Right lobe of liver (tissue), 6 donors: ENCODE results near the gene CDC23. TPM values are rescaled to one million over a fixed set of nuclear protein-coding genes. Genes with fewer than 3 reads are reported as not detected.

ENCODE experiments used
- ATAC-seq, 4 donors: fragments of 200-7000 bp; cut with Tn5 transposase; one replicate each; pipeline ENCODE4 v1.9.1; 2020; ENCODE audit warnings: mild to moderate bottlenecking in 4 of 4, moderate library complexity in 4 of 4
- DNase-seq, 3 donors: peaks; one replicate each; pipeline ENCODE4 v3.0.0-alpha.2; 2020
- H3K27ac ChIP-seq, 3 donors: fragments of 200-600 bp; one replicate each; pipeline ENCODE4 v1.8.0; 2022
- H3K27me3 ChIP-seq, 2 donors: fragments of 200-600 bp; one replicate each; pipeline ENCODE4 v1.8.0; 2022
- H3K36me3 ChIP-seq, 4 donors: fragments of 200-600 bp; sonication (generic) in 1 of 4; one replicate each; pipeline versions ENCODE4 v1.5.1 to v1.8.0; 2017 to 2022; ENCODE audit warnings: control low read depth in 1 of 4
- H3K4me1 ChIP-seq, 4 donors: fragments of 200-600 bp; sonication (generic) in 1 of 4; one replicate each; pipeline versions ENCODE4 v1.5.1 to v1.8.0; 2017 to 2022; ENCODE audit warnings: control low read depth in 1 of 4
- H3K4me3 ChIP-seq, 3 donors: fragments of 200-600 bp; one replicate each; pipeline ENCODE4 v1.8.0; 2022
- H3K9me3 ChIP-seq, 4 donors: fragments of 200-600 bp; sonication (generic) in 1 of 4; one replicate each; pipeline versions ENCODE4 v1.5.1 to v1.8.0; 2017 to 2022; ENCODE audit warnings: control low read depth in 1 of 4
- CTCF ChIP-seq, 4 donors: fragments of 200-600 bp in 3 of 4; fragments of 450-650 bp in 1 of 4; IDR thresholded peaks; one replicate each; pipeline versions ENCODE4 v1.5.1 to v1.8.0; 2016 to 2022; ENCODE audit warnings: antibody characterized with exemption in 4 of 4, mild to moderate bottlenecking in 2 of 4
- POLR2A ChIP-seq: fragments of 450-650 bp; IDR thresholded peaks from one replicate; pipeline ENCODE4 v1.6.1; 2017; ENCODE audit warnings: antibody characterized with exemption, mild to moderate bottlenecking
- WGBS: methylation state at CpG from one replicate; pipeline ENCODE4 v1.1.6; 2018; ENCODE audit warnings: low coverage, low lambda C conversion rate; ENCODE audit not compliant: insufficient coverage; ENCODE audit errors: missing lambda C conversion rate; 5-methylcytosine and 5-hydroxymethylcytosine counted together
- intact Hi-C, 2 donors: fragments of 100-400 bp; cut with DNase I; formaldehyde crosslinking; loops; one replicate each; pipeline versions ENCODE4 v1.11.2 to v1.14.1; 2022
- total RNA-seq, 6 experiments: library from RNA; depleted of rRNA in 2 of 6; stranded (reverse); fragments of >200 nt in 2 of 6; fragmentation: NEBNext Ultra II Directional in 3 of 6; extraction: Animal tissue kit (Norgen Biotek cat#: 25700) in 3 of 6; gene quantifications; one replicate each; pipeline versions ENCODE4 v1.1.0 to v1.2.4, GENCODE V29; 2016 to 2023
- donor health status: DM: no; HTN: yes; CAD: no.
- donor health status: DM: no; HTN: no; CAD: no.
- donor health status: DM: no; HTN: no; CAD: no.
- donor health status: DM: no; HTN: yes; CAD: no.
- donor health status: DM: no; HTN: yes; CAD: no.

The CDC23 gene
- total RNA-seq, 6 experiments from 2014 or later = 11.9 to 16.2 (median 15.2) TPM

DNA sequence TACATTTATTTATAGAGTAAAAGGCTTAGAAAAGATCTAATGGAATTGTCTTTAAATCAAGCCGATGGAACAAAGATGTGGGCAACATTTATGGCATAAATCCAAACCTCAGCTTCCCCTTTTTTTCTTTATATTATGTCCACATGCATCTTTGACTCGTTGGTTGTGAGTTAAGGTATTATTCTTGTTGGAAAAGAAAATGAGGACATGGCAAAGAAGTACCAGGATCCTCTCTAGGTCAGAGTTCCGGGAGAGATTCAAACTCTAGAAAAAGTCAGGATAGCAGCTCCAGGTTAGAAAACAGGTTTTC, 73.4 kb downstream of the CDC23 start:
- no peak for TF ChIP-seq CTCF (IDR thresholded peaks at IDR 0.05)
- TF ChIP-seq POLR2A = no peak

GRCh38 chr5:138138949-138139780, 74.0 kb downstream of the CDC23 start, which contains the start of gene NME5:
NME5 (minus strand) TSS chr5:138139428; CDS start chr5:138138780, 648 bp downstream.
- intact Hi-C loops = no loop called here
- no peak within 1 kb of the TSS for H3K27ac ChIP-seq
- DNase-seq (peak; percentile 23 to 71 (median 67)), ATAC-seq (peak; percentile 45 to 85 (median 65))
- 8% methylated on average over 12 of the region's 31 CpGs for WGBS
- TF ChIP-seq CTCF (IDR thresholded peaks at IDR 0.05) (no peak), POLR2A (no peak)
- no peaks in the 10 kb centered on the region for H3K9me3 ChIP-seq
- H3K36me3 ChIP-seq = no peaks in the 10 kb centered on the region
- no peaks in the 10 kb centered on the region for H3K4me1 ChIP-seq
- peak within 1 kb of the TSS in 1 of 3 donors; percentile 61 for H3K4me3 ChIP-seq
- no peaks in the 10 kb centered on the region for H3K27me3 ChIP-seq

More for the DNA sequence above, 73.4 kb downstream of the CDC23 start:
- ATAC-seq (no peak), DNase-seq (no peak)
- Histone ChIP-seq H3K4me3 (no peak overlapping the region), H3K27ac (no peak overlapping the region), H3K9me3 (no peaks in the 10 kb centered on the region), H3K27me3 (no peaks in the 10 kb centered on the region), H3K36me3 (no peaks in the 10 kb centered on the region), H3K4me1 (no peaks in the 10 kb centered on the region)
- intact Hi-C loops = no loop called here
- WGBS = 51% methylated on average over 3 of the region's 3 CpGs

Other genes with a start within 250 kb of the CDC23 start
- gene FAM13B, start 180.2 kb downstream of the CDC23 start, total RNA-seq = 10 to 100 TPM in 1 of 6 experiments, 1 to 10 TPM in 5; 6.0 to 12.4 (median 6.5) TPM
- gene WNT8A, start 129.3 kb downstream of the CDC23 start, total RNA-seq = not detected
- under 1 TPM in 3 of 6 experiments, not detected in 3; 0.22 to 0.32 (median 0.29) TPM for gene NME5, start 73.9 kb downstream of the CDC23 start, total RNA-seq
- gene BRD8, start 34.7 kb downstream of the CDC23 start, total RNA-seq = 10 to 100 TPM in 5 of 6 experiments, 1 to 10 TPM in 1; 9.0 to 33.7 (median 17.0) TPM
- gene KIF20A, start 34.2 kb downstream of the CDC23 start, total RNA-seq = 1 to 10 TPM in 3 of 6 experiments, under 1 TPM in 3; 0.55 to 3.3 (median 1.1) TPM
- under 1 TPM in 1 of 6 experiments, not detected in 5; 0.17 TPM for gene GFRA3, start 61.3 kb upstream of the CDC23 start, total RNA-seq
- gene CDC25C, start 118.5 kb upstream of the CDC23 start, total RNA-seq = under 1 TPM in 3 of 6 experiments, not detected in 3; 0.18 to 0.43 (median 0.24) TPM
- gene FAM53C, start 124.9 kb upstream of the CDC23 start, total RNA-seq = 10 to 100 TPM in 2 of 6 experiments, 1 to 10 TPM in 4; 7.2 to 15.8 (median 8.7) TPM
- 10 to 100 TPM; 13.7 to 19.7 (median 18.3) TPM for gene KDM3B, start 139.4 kb upstream of the CDC23 start, total RNA-seq
- gene REEP2, start 225.7 kb upstream of the CDC23 start, total RNA-seq = not detected